NCI-H1092 treated with DMSO at 0.1 percent for 48 hours (cell line): ENCODE measurements around the gene E2F6.

Source experiments
- DNase-seq: peaks from one replicate; lab custom pipeline; 2025; lab: John Stamatoyannopoulos, UW

Gene E2F6

GRCh38 chr2:11492720-11493119, 26.8 kb upstream of the E2F6 start:
- no peak for DNase-seq

- DNase-seq = no peak
Observed at GRCh38 chr2:11492244-11492643, 26.3 kb upstream of the E2F6 start.

DNA sequence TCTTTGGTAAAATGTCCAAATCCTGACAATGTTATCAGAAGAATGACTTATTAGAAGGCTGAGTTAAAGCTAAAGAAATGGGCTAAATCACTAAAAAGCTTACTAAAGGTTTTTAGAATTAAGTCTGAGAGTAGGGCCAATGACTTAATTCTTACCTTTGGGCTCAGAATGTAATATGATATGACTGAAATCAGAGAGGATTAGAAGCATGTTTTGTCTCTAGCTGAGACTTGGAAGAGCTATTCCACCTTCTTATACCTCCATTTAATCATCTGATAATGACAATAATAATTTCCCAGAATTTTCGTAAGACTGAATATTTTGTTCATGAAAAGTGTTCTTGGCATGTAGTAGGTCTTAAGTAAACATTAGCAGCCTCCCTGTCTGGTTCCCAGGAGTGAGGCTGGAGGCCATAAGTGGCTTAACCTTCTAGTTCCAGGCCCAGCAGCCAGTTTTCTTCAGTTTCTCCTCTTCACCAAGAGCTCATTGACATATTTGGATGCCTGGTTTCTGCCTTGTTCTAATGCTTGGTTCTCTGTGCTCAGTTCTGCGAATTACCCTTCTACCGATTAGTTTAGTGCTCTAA, 25.5 kb upstream of the E2F6 start:
- no peak for DNase-seq

GRCh38 chr2:11490194-11490593, 24.2 kb upstream of the E2F6 start:
- no peak for DNase-seq

GRCh38 chr2:11488809-11489208, 22.8 kb upstream of the E2F6 start:
- no peak for DNase-seq

GRCh38 chr2:11483806-11484617, 18.1 kb upstream of the E2F6 start:
- no peak for DNase-seq

DNA sequence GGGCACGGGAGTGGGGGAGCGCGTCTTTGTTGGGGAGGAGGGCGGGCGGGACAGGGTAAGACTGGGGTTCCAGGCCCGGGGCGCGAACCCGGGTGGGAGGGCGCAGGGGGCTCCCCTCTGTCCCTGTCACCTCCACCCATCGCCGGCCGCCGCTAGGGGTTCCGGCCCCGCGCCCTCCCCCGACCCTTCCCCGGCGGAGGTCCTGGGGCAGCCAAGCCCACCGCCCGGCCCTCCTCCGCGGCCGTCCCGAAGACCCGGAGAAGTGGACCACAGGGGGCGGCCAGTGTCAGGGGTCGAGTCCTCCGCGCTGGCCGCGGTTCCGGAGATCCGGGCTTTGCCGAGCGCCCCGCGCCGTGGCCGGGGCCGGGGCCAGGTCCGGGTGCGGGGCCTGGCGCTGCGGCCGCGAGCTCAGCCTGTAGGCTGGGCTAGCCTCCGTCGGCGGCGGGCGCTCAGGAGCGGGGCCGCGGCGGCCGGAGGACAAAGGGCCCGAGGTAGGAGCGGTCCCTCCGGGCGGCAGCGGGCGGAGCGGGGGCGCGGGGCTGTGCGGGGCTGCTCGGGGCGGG, 16.6 kb upstream of the E2F6 start:
- DNase-seq = no peak

- DNase-seq = no peak
Observed at GRCh38 chr2:11481789-11482472, 16.0 kb upstream of the E2F6 start.

DNA sequence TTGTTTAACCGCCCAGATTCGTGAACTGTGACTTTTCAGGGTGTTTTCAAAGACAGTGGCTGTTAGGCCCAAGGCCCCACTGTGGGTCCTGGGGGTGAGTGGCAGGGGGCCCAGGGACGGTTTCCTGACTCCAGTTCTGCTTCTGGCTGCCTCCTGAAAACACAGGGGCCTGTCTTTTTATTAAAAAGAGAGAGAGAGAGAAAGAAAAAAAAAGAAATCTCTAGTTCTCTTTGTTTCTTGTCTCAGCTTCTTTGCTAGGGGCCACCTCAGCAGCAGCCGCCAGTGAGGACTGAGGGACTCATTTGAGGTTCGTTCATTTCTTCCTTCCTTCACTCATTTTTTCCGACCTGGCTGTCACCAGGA, 15.4 kb upstream of the E2F6 start:
- no peak for DNase-seq

DNA sequence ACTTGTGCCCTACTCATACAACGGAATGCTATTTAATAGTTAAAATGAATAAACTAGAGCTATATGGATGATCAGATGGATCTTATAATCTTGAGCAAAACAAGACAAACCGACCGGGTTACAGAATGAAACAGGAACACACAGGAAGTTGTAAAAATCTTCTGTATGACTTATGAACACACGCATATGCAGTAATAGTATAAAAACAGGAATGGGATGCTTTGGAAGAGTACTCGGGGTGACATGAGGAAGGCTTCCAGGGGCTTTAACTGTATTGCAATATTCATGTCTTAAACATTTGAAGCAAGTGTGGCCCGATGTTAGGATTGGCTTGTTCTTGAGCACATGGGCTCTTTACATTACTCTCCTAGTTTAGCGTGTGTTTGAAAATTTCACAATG, 14.9 kb upstream of the E2F6 start:
- no peak for DNase-seq

DNA sequence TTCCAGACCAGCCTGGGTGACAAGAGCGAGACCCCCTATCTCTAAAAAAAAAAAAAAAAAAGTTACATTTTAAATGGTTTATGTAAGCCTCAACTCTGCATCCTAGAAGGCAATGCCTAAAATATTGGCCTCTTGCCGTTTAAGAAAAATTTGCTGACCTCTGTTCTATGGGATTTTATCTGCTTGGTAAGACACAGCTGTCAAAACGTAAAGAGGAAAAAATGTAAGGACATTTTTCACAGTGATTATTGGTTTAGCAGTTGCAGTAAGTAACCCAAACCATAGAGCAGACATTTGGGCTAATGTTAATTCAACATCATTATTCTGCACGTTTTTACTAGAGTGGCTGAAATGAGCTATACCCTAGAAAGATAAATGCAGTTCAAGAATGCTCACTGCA, 14.4 kb upstream of the E2F6 start:
- DNase-seq = no peak

DNA sequence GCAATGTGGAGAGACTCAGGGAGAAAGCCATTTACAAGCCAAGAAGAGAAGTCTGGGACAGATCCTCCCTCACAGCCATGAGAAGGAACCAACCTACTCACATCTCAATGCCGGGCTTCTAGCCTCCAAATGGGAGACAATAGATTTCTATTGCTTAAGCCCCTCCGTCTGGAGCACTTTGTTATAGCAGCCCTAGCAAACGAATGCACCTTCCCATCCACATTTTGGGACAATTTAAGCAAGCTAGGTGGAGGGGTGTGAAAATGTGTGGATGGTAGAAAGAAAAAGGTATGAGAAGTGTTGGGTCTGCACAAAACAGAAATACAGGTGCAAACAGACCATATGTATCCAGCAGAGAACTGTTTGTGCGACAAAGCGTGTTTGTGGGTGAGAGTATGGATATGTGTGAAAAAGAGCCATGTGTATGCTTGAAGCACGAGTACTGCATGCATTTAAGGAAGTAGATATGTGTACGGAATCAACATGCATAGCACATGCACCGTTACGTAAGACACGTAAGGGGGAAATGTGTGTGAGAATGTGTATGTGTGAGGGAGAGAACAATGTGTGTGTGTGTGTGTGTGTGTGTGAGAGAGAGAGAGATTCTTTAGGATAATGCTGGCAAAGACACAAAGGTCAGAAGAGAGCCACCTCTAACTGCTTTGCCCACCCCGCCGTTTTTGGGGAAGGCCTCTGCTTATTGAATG, 13.1 kb upstream of the E2F6 start:
- DNase-seq = no peak

- DNase-seq = peak; percentile 65
Observed at GRCh38 chr2:11477994-11478393, 12.0 kb upstream of the E2F6 start.

DNA sequence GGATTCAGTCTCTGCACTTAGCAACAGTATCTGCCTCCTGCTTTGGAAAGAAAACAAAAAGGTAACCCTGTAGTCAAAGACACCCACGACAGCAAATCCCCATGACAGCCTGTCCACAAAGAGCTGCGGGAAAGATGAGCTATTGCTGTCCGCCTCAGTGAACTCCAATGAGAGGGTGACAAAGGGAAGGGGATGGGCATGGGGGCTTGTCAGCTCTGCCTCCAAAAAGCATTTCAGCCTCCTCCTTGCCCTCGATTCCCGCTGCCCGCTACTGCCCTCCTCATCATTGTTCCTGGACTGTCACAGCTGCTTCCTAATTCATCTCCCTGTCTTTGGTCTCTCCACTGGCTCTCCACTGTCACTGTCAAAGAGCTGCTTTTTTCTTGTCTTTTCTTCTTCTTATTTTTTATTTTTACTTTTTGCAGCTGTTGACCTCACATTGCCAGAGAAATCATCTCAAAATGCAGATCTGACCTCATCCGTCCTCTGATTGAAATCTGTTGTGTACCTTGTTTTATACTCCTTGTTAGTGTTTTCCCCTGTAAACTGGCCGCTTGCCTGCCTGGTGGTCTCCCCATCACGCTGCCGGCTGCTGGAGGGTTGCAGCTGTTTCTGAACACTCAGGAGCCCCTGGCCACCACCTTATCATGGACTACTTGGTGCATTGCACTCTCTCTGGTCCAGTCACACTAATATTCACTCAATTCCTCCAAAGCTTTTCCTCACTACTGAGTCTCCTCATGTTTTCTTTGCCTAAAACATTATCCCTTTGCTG, 7.9 kb upstream of the E2F6 start:
- peak; percentile 62 for DNase-seq

DNA sequence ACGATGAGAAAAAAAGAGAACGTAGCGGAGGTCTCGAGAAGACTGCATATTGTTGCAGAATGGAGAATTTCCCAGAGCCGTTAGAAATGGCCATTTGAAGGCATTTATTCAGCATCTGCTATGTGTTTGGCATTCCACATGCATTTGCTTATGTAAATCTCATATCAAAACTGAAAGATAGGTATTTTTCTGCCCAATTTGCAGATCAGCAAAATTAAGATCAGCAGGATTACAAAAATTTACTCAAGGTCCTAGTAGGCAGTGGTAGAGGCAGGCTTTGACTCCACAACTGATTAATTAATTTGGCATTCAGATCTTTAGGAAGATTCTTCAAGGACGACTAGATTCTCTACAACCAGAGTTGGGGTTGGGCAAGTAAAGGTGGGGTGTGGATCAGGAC, 1.8 kb upstream of the E2F6 start:
- DNase-seq = no peak

GRCh38 chr2:11467129-11467649, 1.2 kb upstream of the E2F6 start:
- DNase-seq = no peak

- no peak for DNase-seq
Observed at GRCh38 chr2:11466307-11467128, 557 bp upstream of the E2F6 start.

GRCh38 chr2:11465110-11465484, 864 bp downstream of the E2F6 start:
- DNase-seq = no peak

GRCh38 chr2:11459816-11460215, 6.1 kb downstream of the E2F6 start:
- no peak for DNase-seq

- no peak for DNase-seq
Observed at GRCh38 chr2:11458753-11459152, 7.2 kb downstream of the E2F6 start.

DNA sequence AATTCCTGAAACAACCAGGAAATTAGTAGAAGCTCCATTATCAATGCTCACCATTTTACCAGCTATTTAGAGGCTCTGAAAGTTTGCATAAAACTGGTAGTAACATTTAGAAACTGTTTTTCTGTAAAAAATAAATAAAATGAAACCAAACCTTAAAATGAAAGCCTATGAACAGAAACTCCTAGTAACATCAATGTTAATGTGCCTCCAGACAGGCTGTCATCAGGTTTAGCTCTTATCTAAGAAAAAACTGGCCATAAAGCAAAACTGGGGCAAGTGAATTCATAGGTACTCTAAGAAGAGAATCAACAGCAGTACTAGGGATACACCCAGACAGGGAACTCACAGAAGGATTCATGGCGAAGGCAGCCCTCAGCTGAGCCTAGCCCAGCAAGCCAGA, 8.0 kb downstream of the E2F6 start:
- DNase-seq = no peak
